Activated naive CD4-positive, alpha-beta T cell (primary cell): ENCODE measurements around the gene ST14.
"Not testable (repeated sequence)": the region's sequence is repeated elsewhere in the genome, so short reads cannot be mapped to it uniquely, and the experiment has no call there.

Source experiments
- DNase-seq, 4 experiments: peaks; one replicate each; lab custom pipeline; 2025; lab: John Stamatoyannopoulos, UW

ST14 gene

DNA sequence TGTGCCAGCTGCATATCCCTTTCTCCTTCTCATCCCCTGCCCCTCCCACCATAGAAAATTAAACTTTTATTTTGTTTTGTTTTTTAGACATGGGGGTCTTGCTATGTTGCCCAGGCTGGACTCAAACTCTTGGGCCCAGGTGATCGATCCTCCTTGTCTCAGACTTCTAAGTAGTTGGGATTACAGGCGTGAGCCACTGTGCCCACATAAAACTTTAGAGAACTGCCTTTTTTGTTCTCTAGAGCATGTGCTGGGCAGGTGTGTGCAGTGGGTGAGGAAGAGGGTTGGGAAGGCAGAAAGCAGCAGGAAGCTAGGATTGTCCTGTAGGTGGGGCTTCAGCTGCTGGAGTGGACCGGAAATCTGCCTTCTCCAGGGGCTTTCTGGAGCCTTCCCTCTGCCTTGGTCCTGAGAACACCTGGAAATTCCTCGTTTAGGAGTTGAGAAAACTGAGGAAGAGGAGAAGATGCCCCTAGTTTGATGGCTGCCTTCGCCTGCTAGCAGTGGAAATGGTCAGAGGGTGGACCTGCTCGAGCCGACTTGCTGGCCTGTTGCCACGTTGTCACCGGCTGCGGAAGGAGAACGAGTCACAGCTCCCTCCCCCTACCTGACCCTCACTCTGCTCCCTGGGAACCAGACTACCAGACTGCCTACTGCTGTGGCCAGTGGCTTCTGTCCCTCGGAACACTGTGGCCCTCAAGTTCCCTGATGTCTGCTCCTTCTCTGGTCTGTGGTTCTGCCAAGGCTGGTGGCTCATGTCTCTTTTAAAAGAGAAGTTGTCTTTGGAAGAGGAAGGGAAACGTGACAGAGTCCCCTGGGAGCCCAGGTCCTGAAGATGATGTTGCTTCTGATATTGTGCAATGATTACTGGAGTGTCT lies 4.0 kb downstream of the ST14 start:
- no peak for DNase-seq

DNA sequence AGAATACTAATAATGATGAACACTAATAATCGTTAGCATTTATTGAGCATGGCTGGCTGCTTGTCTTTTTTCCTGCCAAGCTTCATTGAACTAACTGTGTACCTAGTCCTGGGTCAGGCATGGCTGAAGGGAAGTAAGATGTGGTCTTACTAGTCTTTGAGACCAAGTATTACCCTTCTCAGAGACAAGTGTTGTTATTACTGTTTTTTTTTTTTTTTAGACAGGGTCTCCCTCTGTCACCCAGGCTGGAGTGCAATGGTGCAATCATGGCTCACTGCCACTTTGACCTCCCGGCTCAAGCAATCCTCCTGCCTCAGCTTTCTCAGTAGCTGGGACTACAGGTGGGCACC lies 4.6 kb downstream of the ST14 start:
- DNase-seq: no peak

DNA sequence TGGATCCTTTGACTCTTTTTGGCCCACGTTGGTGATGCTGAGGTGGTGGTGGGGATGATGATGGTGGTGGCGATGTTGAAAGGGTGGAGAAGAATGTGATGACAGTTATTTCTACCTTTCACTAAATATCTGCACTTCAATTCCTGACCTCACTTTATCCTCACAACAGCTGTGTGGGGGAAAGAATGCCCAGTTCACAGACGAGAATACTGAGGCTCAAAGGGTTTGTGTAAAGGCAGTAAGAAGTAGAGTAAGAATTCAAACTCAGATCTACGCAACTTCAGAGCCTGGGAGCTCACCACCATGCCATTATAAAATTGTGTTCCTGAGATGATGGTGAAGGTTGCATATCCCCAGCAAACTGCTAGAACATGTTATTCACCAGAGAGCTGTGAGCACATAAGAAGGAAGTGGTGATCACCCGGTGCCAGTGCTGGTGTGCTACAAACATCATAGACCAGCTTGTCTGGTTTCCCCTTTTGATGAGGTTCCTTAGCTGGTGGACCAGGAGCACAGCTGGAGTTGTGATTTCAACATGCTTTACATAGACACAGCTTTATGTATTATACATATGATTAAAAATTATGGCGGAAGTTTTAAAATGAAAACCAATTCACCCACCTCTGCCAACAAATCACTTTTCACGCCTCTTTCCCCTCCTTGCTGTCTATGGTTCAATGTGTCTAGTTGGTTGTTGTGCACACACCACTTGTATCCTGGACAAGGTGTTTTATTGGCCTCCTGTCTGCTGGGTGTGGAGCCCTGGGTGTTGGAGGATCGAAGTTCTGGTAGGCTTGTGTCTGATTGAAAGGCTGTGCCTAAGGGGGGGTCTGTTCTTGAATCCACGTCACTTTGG lies 6.2 kb downstream of the ST14 start:
- no peak for DNase-seq

DNA sequence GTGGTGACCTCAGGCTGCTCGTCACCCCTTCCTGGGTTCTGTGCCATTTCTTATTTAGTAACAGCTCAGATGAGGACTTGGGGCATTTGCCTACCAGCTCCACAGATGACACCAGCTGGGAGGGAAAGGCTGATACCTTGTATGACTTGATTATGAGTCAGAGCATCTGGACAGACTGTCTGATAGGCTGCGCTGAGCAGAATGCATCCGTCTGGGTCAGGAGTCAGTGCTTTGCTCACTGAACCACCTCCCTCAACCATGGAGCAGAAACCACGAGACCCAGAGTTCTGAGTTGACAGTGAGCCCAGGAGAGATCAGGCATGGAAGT lies 6.8 kb downstream of the ST14 start:
- DNase-seq: no peak

DNA sequence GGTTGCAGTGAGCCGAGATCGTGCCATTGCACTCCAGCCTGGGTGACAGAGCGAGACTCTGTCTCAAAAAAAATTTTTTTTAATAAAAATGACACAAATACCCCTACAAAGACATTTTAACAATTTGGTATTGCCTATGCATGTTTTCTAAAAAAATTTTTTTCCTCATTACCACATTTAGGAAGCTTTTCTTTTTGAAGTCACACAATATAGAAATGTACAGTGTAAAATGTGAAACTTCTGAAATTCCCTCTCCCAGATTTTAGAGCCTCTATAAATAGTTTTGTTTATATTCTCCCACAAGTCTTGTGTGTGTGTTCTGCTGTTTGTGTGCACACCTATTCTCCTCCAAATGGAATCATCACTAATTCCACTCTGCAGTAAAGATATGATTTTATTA lies 7.6 kb downstream of the ST14 start:
- DNase-seq: no peak

DNA sequence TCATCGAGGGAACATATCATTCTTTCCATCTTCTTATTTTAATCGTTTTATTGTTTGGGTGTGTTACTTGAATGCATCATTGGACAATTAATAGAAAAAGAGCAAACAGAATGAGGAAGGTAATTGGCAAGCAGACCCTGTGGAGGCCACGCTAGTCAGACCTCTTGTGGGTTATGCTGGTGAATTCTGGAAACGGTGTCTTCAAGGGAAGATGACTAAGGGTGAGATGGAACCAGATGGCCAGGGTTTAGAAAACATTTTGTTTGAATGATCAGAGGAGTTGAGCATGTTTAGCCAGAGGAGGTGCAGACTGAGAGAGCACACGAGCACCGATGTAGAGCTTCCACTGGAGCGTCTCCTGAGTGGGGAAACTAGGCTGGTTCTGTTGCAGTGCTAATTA lies 8.5 kb downstream of the ST14 start:
- DNase-seq: no peak

DNA sequence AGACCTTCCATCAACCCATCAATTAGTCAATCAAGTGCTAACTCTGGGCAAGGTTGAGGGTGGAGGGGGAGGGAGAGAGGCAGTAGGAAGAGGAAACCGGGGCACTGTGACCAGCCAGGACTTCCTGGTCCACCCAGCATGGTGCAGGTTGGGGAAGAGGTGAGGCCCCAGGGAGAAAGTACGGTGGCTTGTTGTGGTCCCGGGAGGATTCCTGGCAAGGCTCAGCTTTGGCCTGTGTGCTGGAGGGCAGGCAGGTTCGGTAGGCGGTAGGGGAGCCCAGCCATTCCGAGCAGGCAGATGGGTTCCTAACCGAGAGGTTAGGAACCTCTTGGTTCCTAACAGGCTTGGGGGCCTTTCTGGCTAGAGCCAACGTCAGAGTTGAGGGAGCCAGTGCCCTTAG lies 10.8 kb downstream of the ST14 start:
- DNase-seq: no peak

DNA sequence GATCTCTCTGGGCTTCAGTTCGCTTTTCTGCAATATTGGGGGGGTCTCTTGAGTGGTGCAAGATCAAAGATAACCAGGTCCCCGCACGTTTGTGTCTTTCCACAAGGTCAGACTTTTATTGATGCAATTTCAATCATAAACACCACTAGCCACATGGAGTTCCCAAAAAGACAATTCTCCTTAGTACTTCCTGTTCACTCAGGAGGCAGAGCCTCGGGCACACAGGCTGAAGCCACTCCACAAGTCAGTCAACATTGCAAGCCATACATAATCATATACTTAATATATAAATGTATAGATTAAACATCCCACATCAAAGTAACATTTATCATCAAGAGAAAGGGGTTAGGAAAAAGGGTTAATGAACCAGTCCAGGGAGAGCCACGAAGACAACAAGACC lies 12.0 kb downstream of the ST14 start:
- no peak for DNase-seq

DNA sequence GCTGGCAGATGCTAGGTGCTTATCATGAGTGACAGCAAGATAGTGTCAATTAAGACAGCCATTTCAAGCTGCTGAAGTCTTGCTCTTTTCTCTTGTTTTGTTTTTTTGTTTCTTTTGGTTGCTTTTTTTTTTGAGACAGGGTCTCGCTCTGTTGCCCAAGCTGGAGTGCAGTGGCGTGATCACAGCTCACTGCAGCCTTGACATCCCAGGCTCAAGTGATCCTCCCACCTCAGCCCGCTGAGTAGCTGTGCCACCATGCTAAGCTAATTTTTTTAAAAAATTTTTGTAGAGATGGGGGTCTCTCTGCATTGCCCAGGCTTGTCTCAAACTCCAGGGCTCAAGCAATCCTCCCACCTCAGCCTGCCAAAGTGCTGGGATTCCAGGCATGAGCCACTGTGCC lies 12.4 kb downstream of the ST14 start:
- DNase-seq: not testable (repeated sequence)

DNA sequence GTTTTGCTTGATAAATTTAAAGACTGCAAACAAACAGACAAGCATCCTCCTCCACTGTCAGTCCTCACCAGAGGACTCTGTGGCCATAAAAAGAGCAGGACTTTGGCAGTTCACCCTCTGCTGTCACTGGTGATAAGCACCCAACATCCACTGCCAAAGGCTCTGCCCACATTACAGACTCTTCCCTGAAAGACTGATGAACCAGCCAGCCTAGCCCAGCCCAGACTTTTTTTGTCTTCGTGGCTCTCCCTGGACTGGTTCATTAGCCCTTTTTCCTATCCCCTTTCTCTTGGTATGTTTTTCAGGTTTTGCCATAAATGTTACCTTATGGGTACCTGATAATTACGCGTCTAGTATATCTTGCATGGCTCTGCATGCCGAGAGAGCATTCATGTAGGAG lies 15.1 kb downstream of the ST14 start:
- no peak for DNase-seq

DNA sequence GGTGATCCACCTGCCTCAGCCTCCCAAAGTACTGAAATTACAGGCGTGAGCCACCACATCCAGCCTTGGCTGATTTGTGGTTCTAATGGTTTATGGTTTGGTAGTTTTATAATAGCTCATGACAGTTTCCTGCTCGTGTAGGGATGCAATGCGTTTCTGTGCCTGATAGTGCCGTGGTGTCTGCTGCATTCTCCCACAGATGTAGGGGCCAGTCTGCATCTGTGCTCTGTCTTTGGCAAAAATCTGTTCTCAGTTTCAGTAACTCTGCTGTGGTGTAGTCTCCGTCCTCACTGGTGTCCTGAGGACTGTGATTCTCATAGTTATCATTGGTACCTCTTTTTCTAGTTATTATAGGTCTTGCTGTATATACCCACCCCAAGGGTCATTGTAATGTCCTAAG lies 16.3 kb downstream of the ST14 start:
- DNase-seq: no peak

DNA sequence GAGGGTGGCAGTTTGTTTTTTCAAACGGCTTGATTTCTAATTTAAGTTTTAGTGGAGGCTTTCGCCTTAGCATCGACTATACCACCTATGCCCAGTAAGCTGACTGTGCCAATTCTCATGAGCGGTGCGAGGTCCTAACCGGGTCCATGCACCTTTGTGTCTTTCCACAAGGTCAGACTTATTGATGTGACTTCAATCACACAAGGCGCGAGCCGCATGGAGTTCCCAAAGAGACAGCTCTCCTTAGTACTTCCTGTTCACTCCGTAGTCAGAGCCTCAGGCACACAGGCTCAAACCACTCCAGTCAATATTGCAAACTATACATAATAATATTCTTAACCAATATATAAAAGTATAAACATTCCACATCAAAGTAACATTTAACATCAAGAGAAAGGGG lies 18.2 kb downstream of the ST14 start:
- no peak for DNase-seq

DNA sequence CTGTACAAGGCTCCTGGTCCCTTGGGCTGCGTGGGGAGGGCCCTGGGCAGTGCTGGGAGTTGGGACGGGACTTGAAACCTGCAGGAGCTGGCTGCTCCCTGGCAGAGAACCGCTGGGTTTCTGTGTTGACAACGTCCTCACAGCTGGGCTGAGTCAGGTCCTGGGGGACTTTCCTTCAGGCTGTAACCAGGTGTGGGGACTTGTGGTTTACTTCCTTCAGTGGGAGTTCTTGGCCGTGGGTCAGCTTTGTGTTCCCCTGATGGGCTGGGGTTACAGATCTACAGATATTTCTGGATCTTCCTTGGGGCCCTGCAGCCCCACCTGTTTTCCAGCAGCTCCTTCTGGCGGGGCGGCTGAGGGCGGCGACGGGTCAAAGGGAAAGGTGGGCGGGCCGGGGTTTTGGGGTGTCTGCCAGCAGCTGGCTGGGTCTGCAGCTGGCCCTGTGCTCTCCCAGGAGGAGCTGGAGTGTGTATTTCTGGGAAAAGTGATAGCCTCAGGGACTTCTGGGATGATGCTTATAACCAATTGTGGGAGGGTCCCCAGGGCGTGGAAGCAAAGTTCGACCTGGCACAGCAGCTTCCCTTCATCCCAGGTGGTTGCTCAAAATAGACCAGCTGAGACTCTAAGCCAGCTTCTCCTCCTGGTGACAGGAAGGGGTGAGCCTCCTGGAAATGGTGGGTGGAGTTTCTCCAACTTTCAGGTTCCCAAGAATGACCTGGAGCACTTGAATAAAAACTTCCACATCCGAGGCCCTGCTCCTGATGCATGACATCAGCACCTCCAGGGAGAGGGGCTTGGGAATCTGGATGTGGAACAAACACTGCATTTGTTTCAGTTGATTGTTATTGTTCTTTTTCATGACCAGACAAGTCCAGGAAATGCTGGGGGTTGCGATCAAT lies 19.1 kb downstream of the ST14 start:
- no peak for DNase-seq

DNA sequence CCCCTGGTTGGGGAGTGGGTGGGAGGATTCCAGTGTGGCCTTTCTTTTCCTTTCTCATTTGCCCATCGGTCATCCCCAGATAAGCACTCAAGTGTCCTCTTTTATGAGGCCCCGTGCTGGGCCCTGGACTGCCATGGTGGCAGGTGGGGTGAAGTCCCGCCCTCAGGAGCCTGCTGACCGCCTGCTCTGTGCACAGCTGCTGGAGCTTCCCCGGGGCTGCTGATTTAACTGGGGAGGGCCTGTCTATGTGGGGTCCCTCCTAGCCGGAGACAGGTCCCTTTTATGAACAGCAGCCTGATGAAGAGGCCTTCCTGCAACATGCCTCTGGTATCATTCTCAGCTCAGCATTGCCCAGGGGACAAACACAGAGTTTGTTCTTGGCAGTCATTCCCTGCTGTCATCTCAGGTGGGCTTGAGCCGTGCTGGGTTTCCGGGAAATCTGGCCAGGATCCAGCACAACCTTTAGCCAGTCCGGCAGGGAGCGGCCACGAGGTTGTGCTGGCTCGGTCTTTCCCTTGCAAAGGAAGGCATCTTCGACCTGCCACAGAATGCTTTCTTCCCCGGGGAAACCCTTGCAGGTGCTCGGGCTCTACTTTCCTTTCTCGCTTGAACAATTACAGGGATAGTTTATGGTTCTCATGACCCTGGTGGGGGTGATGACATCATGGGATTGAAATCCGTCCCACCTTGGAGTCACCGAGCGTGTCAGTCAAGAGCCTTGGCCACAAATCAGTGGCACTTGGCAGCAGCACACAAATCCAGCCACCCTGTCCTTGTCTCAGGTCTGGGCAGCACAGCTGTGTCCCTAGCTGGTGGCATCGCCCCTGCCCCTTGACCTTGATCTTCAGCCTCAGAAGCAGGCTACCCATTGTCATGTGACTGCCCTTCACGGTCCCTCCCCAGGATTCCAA lies 20.1 kb downstream of the ST14 start:
- no peak for DNase-seq

DNA sequence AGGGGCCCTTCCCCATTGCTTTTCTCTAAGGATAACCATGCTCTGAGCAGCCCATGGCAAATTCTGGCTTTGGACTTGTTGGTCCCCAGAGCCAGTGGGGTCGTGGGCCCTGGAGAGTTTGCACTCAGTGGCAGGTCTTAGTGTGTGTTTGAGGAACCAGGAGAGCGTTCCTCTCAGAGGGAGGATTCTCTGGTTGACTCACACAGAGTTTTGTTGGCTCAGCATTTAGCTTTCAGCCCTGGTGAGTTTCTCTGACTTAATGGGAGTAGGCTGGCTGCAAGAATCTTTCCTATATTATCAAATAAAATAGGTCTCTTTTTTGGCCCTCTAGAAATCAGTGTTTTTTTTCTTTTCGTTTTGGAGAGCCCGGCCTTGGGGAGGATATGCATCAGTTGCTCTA lies 20.9 kb downstream of the ST14 start:
- DNase-seq: no peak

DNA sequence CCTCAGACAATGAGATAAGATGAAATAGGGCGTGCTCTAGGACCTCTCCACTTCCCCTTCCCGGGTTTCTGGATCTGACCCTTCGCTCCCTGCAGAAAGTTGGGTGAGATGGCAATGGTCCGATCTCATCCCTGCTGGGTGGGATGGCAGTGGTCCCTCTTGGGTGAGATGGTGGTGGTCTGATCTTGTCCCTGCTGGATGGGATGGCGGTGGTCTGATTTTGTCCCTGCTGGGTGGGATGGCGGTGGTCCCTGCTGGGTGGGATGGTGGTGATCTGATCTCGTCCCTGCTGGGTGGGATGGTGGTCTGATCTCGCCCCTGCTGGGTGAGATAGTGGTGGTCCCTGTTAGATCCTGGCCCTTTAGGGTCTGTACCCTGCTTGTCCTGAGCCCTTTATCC lies 21.3 kb downstream of the ST14 start:
- DNase-seq: no peak

DNA sequence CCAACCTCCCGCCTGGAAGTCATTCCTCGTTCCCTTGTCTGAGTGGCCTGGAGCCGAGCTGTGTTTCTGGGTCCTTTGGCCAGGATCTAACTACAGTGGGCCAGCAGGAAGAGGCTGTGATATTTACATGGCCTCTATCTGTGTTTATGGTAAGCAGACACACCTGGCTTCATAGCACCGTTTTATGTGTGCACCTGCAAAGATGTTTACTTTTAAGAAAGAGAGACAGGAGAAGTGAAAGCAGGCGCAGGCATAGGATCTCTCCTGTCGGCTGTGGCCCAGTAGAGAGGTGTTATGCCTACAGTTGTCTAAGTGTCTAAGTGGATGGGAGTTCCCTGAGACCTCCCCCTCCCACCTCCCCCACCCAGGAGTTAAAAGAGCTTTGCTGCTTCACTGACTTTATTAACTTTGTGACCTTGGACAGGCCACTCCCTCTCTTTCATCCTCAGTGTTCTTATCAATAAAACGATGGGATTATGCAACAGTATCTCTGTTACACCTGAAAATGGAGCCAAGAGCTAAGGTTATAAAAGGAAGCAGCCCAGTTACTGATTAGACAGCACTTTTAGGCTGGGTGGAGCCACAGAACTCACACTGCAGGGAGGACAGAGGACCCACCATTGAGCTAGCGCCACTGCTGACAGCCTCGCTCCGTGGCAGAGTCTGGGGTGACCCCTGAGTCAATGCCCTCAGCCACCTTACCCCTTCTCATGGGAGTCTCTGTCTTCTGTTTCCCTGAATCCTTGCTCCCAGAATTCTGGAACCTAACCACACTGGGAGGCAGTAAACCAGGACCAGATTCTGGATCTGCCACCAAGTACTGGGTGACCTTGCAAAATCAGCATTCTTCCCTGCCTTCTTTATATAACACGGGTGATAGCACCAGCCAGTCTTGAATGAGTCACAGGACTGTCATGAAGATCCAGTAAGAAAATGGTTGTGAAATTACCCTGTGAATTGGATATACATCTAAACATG lies 22.0 kb downstream of the ST14 start:
- DNase-seq: no peak

DNA sequence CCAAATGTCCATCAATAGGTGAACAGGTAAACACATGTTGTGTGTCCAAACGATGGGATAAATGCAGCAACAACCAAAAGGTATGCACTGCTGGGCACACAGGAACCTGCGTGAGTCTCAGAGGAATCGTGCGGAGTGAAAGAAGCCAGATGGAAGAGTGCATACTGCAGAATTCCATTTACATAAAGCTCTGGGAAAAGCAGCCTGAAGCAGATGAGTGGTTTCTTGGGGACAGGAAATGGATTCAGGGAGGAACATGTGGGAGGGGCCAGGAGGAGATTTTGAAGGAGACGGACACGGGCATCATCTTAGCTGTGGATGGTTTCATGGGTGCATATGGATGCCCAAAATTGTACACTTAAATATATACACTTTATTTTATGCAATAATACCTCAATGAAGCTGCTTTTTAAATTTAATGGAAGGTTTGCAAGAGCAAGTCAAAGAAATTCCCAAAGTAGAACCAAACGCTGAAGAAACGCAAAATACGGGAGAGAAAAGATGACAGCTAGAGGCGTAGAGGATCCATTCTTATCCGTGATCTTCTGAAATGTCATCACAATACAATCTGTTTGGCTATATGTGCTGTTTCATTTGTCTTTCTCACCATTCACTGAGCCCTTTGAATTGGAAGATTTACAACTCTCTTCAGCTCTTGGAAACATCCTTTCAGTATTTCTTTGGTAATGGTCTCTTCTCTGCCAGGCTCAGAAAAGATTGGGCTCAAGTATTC lies 24.5 kb downstream of the ST14 start:
- DNase-seq: no peak

DNA sequence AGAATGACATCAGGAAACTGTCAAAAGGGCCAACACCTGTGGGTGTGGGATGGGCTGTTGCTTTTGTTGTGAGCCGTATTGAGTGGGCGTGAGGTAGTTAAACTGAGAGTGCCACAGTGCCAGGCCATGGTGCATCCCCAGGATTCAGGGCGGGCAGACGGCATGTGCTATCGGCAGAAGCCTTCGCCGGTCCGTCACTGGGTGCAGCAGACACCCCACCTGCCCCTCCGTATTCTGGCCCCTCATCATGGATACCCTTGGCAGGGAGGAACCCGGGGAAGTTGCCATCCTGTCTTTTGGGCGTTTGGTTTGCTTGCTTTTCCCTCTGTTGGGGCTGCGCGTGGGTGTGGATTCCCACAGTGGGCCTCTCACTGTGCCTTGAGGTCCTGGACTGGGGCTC lies 27.5 kb downstream of the ST14 start:
- DNase-seq: no peak

DNA sequence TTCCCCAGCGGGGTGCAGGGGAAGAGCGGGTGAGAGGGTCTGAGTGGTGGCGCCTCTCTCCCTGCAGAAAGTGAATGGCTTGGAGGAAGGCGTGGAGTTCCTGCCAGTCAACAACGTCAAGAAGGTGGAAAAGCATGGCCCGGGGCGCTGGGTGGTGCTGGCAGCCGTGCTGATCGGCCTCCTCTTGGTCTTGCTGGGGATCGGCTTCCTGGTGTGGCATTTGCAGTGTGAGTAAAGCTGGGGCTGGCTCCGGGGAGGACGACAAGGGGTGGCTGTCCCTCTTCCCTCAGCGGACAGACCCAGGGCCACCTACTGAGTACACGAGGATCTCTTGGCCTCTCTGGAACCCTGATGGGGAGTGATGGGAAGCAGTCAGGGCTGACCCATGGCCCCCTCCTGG lies 28.5 kb downstream of the ST14 start:
- DNase-seq: no peak
